H9 (cell line): ENCODE data around the gene SPTBN5. TPM values are rescaled to one million over a fixed set of nuclear protein-coding genes. Genes with fewer than 3 reads are reported as not detected.

Experiments
- DNase-seq: peaks from one replicate; pipeline ENCODE4 v3.0.0-alpha.2; 2017
- H2AFZ ChIP-seq: one replicate; pipeline ENCODE4 v1.6.1; 2013; ENCODE audit warnings: mild to moderate bottlenecking, low read length, control low read depth, moderate library complexity
- H2AK5ac ChIP-seq: 2 replicates; pipeline ENCODE4 v1.6.1; 2013; ENCODE audit warnings: low read length, control low read depth, mixed read lengths; ENCODE audit not compliant: insufficient read length
- H2BK120ac ChIP-seq: one replicate; pipeline ENCODE4 v1.6.1; 2013; ENCODE audit warnings: low read depth, mild to moderate bottlenecking, low read length, control low read depth, inconsistent platforms; ENCODE audit not compliant: poor library complexity, severe bottlenecking
- H2BK12ac ChIP-seq: 2 replicates; pipeline ENCODE4 v1.6.1; 2013; ENCODE audit warnings: low read length, control low read depth, mixed read lengths, low read depth; ENCODE audit not compliant: insufficient read length
- H2BK15ac ChIP-seq: 2 replicates; pipeline ENCODE4 v1.6.1; 2013; ENCODE audit warnings: low read depth, low read length, control low read depth
- H2BK20ac ChIP-seq: one replicate; pipeline ENCODE4 v1.6.1; 2013; ENCODE audit warnings: low read depth, mild to moderate bottlenecking, low read length, control low read depth, inconsistent platforms; ENCODE audit not compliant: poor library complexity, severe bottlenecking
- H2BK5ac ChIP-seq: 2 replicates; pipeline ENCODE4 v1.6.1; 2013; ENCODE audit warnings: low read length, control low read depth, mixed read lengths; ENCODE audit not compliant: insufficient read length
- H3K14ac ChIP-seq: 2 replicates; pipeline ENCODE4 v1.6.1; 2013; ENCODE audit warnings: low read length, control low read depth; ENCODE audit not compliant: insufficient read depth
- H3K18ac ChIP-seq: 2 replicates; pipeline ENCODE4 v1.6.1; 2013; ENCODE audit warnings: low read depth, mild to moderate bottlenecking, mixed read lengths, low read length, control low read depth; ENCODE audit not compliant: insufficient read length
- H3K23ac ChIP-seq: 2 replicates; pipeline ENCODE4 v1.6.1; 2013; ENCODE audit warnings: low read length, control low read depth, mixed read lengths, low read depth; ENCODE audit not compliant: insufficient read length
- H3K23me2 ChIP-seq: 2 replicates; pipeline ENCODE4 v1.6.1; 2013; ENCODE audit warnings: low read depth, mild to moderate bottlenecking, mixed read lengths, low read length, control low read depth; ENCODE audit not compliant: insufficient read length, poor library complexity, severe bottlenecking
- H3K27ac ChIP-seq: 2 replicates; pipeline ENCODE4 v1.5.1; 2013; ENCODE audit warnings: low read length, control low read depth, mixed read lengths, low read depth; ENCODE audit not compliant: insufficient read length
- H3K27me3 ChIP-seq: 2 replicates; pipeline ENCODE4 v1.6.1; 2013; ENCODE audit warnings: low read length, control low read depth, inconsistent platforms; ENCODE audit not compliant: insufficient read depth
- H3K4ac ChIP-seq: 2 replicates; pipeline ENCODE4 v1.6.1; 2013; ENCODE audit warnings: low read depth, mild to moderate bottlenecking, control low read depth, inconsistent platforms, low read length, moderate library complexity
- H3K4me1 ChIP-seq: 2 replicates; pipeline ENCODE4 v1.6.1; 2013; ENCODE audit warnings: low read length, control low read depth, inconsistent platforms; ENCODE audit not compliant: insufficient read depth
- H3K4me2 ChIP-seq: 2 replicates; pipeline ENCODE4 v1.6.1; 2013; ENCODE audit warnings: low read length, control low read depth, mixed read lengths; ENCODE audit not compliant: insufficient read length, insufficient read depth
- H3K56ac ChIP-seq: 2 replicates; pipeline ENCODE4 v1.6.1; 2013; ENCODE audit warnings: low read depth, mild to moderate bottlenecking, mixed read lengths, low read length, control low read depth; ENCODE audit not compliant: insufficient read length
- H3K79me1 ChIP-seq: 2 replicates; pipeline ENCODE4 v1.6.1; 2013; ENCODE audit warnings: low read depth, mild to moderate bottlenecking, moderate library complexity, low read length, control low read depth, inconsistent platforms; ENCODE audit not compliant: insufficient read depth, poor library complexity, severe bottlenecking
- H3K79me2 ChIP-seq: 2 replicates; pipeline ENCODE4 v1.6.1; 2013; ENCODE audit warnings: low read length, control low read depth, inconsistent platforms; ENCODE audit not compliant: insufficient read depth
- H3K9ac ChIP-seq: 2 replicates; pipeline ENCODE4 v1.6.1; 2013; ENCODE audit warnings: low read length, control low read depth, mixed read lengths; ENCODE audit not compliant: insufficient read length; ENCODE audit errors: extremely low read depth
- H3K9me3 ChIP-seq: one replicate; pipeline ENCODE4 v1.6.1; 2013; ENCODE audit warnings: low read depth, low read length, inconsistent platforms; ENCODE audit not compliant: control insufficient read depth
- H3T11ph ChIP-seq: one replicate; pipeline ENCODE4 v1.6.1; 2013; ENCODE audit warnings: mild to moderate bottlenecking, low read length, control low read depth, inconsistent platforms
- H4K20me1 ChIP-seq: one replicate; pipeline ENCODE4 v1.6.1; 2013; ENCODE audit not compliant: control insufficient read depth, insufficient read length, insufficient read depth
- H4K5ac ChIP-seq: 2 replicates; pipeline ENCODE4 v1.6.1; 2013; ENCODE audit warnings: low read depth, mild to moderate bottlenecking, mixed read lengths, low read length, control low read depth; ENCODE audit not compliant: insufficient read length
- H4K8ac ChIP-seq: replicated peaks from 2 replicates; pipeline ENCODE4 v1.6.1; 2013; ENCODE audit warnings: low read length, control low read depth, mixed read lengths, low read depth; ENCODE audit not compliant: insufficient read length
- H4K91ac ChIP-seq: 2 replicates; pipeline ENCODE4 v1.6.1; 2013; ENCODE audit warnings: low read depth, mild to moderate bottlenecking, moderate library complexity, mixed read lengths, low read length, control low read depth; ENCODE audit not compliant: insufficient read length
- H3K27ac Mint-ChIP-seq, 3 experiments: 2 replicates in 2 of 3; 3 replicates in 1 of 3; pipeline ENCODE4 v1.8.0; 2020 to 2021; ENCODE audit warnings: mixed read lengths in 3 of 3, mild to moderate bottlenecking in 1 of 3, moderate library complexity in 1 of 3
- H3K27me3 Mint-ChIP-seq: 2 replicates; pipeline ENCODE4 v1.8.0; 2021; ENCODE audit warnings: low read depth, mild to moderate bottlenecking, moderate library complexity, mixed read lengths
- H3K36me3 Mint-ChIP-seq, 3 experiments: 2 replicates in 2 of 3; 3 replicates in 1 of 3; pipeline ENCODE4 v1.8.0; 2020 to 2021; ENCODE audit warnings: low read depth in 3 of 3, mixed read lengths in 3 of 3; ENCODE audit not compliant: insufficient read depth in 1 of 3
- H3K4me1 Mint-ChIP-seq, 2 experiments: 2 replicates each; pipeline ENCODE4 v1.8.0; 2020; ENCODE audit warnings: mixed read lengths in 2 of 2
- H3K4me3 Mint-ChIP-seq, 2 experiments: 2 replicates in 1 of 2; 3 replicates in 1 of 2; pipeline ENCODE4 v1.8.0; 2020 to 2021; ENCODE audit warnings: mild to moderate bottlenecking in 2 of 2, mixed read lengths in 2 of 2, moderate library complexity in 1 of 2
- H3K9me3 Mint-ChIP-seq, 2 experiments: 2 replicates in 1 of 2; 3 replicates in 1 of 2; pipeline ENCODE4 v1.8.0; 2020; ENCODE audit warnings: mild to moderate bottlenecking in 2 of 2, mixed read lengths in 2 of 2, moderate library complexity in 1 of 2
- CTCF ChIP-seq: fragments of 200-600 bp; sonication (generic); conservative IDR thresholded peaks from 3 replicates; pipeline ENCODE4 v1.8.0; 2021; ENCODE audit warnings: antibody characterized with exemption, mild to moderate bottlenecking
- WGBS: extraction: QIAGEN DNeasy Blood & Tissue Kit; methylation state at CpG from one replicate; pipeline ENCODE4 v1.1.7; 2013; ENCODE audit warnings: missing lambda C conversion rate, low lambda C conversion rate, mixed read lengths; ENCODE audit not compliant: insufficient read length; ENCODE audit errors: extremely low coverage; 5-methylcytosine and 5-hydroxymethylcytosine counted together
- total RNA-seq: library from RNA; stranded (reverse); gene quantifications from 2 replicates; pipeline ENCODE4 v1.2.1, GENCODE V29; 2021

SPTBN5 gene
- total RNA-seq, 1 experiment from 2014 or later = 0.90 TPM

- no CpG with 5 or more reads among the region's 7 CpGs for WGBS
- H2AFZ ChIP-seq = no peak overlapping the region
- no peaks in the 10 kb centered on the region for H3K27me3 Mint-ChIP-seq
- H3K79me1 ChIP-seq = no peaks in the 10 kb centered on the region
- H2BK5ac ChIP-seq = no peak overlapping the region
- H2BK20ac ChIP-seq = no peak overlapping the region
- no peak overlapping the region for H2AK5ac ChIP-seq
- H4K91ac ChIP-seq = no peak overlapping the region
- H3K36me3 Mint-ChIP-seq = peaks cover 0 to 11% (median 0%) of the 10 kb centered on the region in 3 experiments; a peak in 3 of 7 replicates
- no peak overlapping the region for H3K4ac ChIP-seq
- H4K5ac ChIP-seq = no peak overlapping the region
- no peak overlapping the region for H2BK15ac ChIP-seq
- H4K8ac ChIP-seq = no peak overlapping the region
- H3K4me2 ChIP-seq = no peak overlapping the region
- H2BK120ac ChIP-seq = no peak overlapping the region
- no peak overlapping the region for H3K27ac Mint-ChIP-seq
- H3T11ph ChIP-seq = no peak overlapping the region
- DNase-seq = no peak
- H3K23ac ChIP-seq = no peak overlapping the region
- no peaks in the 10 kb centered on the region for H4K20me1 ChIP-seq
- no peak overlapping the region for H3K27ac ChIP-seq
- no peak overlapping the region for H3K9ac ChIP-seq
- no peak overlapping the region for H2BK12ac ChIP-seq
- H3K9me3 ChIP-seq = no peaks in the 10 kb centered on the region
- H3K4me1 ChIP-seq = no peaks in the 10 kb centered on the region
- no peak overlapping the region for H3K56ac ChIP-seq
- no peaks in the 10 kb centered on the region for H3K23me2 ChIP-seq
- TF ChIP-seq CTCF = no peak
- H3K9me3 Mint-ChIP-seq = no peaks in the 10 kb centered on the region
- no peak overlapping the region for H3K18ac ChIP-seq
- H3K27me3 ChIP-seq = no peaks in the 10 kb centered on the region
- peaks cover under 1 to 11% of the 10 kb centered on the region in 2 experiments; a peak in 3 of 4 replicates for H3K4me1 Mint-ChIP-seq
- H3K79me2 ChIP-seq = no peaks in the 10 kb centered on the region
- no peak overlapping the region for H3K4me3 Mint-ChIP-seq
- H3K14ac ChIP-seq = no peak overlapping the region
Observed at GRCh38 chr15:41925086-41925608, 31.3 kb upstream of the SPTBN5 start.
